IPS-NIHi7 (cell line): Measurements from ENCODE around the gene MYBPC3.
"Not testable (repeated sequence)": the region's sequence is repeated elsewhere in the genome, so short reads cannot be mapped to it uniquely, and the experiment has no call there.

Experiments
- DNase-seq: peaks from one replicate; pipeline ENCODE4 v3.0.0; 2012; ENCODE audit warnings: mixed read lengths; ENCODE audit errors: extremely low spot score

MYBPC3 gene

DNA sequence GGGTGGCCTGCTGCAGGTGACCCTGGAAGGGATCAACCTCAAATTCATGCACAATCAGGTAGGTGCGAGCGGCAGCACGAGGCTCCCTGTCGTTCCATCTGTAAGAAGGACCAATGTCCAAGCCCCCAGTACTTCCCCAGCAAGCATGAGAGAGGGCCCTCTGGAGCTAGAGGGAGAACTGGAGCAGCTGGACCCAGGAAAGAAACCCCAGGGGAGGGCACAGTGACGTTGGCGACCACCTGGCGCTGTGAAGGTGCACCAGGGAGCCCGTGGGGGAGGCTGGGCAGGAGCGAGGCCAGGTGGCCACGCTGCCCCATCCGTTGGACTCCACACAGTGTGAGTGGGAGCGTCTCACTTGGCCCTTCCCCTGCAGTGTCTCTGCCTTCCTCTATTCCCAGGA is 28.0 kb downstream of the MYBPC3 start:
- DNase-seq, result no peak

DNA sequence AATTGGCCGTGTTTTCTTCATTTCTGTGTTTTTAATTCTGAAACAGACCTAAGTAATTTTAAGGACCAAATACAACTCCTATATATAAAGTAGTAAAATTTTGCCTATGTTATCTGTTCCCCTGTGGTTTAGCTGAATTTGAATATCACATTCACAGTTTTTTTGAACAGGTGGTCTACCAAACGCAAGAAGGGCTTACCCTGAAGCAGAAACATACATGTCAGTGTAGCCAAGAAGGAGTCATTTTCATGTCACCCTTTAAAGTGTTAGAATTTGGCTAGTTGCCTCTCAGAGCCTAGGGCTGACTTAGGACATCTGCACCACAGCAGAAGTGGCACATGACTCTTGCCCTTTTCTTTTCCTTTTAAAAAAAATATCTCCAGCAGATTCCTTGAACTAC is 34.3 kb downstream of the MYBPC3 start:
- no peak for DNase-seq

DNA sequence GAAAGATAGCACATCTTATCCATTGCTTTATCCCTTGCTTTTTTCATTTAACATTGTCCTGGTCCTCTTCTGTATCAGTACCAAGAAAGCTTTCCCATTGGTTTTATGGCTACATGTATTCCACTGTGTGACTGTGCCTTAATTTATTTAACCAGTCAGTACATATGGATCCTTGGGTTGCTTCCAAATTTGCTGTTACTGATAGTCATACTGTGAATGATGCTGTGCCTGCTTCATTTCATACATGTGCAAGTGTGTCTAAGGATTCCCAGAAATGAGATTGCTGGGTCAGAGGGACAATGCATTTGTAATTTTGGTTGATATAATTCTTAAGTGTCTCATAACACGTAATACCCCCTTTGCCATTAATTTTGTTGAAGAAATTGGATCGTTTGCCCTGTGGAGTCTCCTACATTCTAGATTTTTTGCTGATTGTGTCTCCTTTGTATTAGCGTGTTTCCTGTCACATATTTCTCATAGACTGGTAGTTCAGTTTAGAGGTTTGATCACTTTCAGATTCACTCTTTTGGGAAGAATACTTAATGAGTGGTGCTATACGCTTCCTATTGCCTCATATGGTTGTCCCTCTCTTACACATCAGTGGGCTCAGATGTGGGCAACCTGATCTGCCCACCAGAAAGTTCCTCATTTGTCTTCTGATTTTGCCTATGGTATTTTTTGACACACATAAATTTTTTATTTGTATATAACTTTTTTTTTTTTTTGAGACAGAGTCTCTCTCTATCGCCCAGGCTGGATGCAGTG is 35.3 kb downstream of the MYBPC3 start:
- no peak for DNase-seq

DNA sequence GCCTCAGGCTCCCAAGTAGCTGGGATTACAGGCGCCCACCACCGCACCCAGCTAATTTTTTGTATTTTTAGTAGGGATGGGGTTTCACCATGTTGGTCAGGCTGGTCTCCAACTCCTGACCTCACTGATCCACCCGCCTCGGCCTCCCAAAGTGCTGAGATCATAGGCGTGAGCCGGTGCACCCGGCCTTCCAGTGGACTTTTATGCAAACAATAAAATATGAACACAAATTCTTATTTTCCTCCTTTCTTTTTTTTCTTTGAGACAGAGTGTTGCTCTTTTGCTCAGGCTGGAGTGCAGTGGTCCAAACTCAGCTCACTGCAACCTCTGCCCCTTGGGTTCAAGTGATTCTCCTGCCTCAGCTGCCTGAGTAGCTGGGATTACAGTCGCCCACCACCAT is 36.0 kb downstream of the MYBPC3 start:
- DNase-seq, result not testable (repeated sequence)

DNA sequence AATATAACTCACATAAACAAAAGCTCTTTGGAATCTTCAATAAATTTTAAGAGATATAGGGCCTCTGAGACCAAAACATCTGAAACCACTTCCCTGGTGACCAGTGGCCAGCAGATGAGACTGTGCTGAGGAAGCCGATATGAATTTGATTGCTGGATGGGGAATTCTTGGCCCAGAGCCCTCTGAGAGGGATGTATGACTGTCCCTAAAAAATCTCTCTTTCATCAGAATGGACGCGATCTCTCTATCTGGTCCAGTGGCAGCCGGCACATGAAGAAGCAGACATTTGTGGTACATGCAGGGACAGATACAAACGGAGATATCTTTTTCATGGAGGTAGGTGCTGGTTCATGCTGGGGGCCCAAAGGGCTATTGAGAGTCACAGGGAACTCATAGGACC is 37.5 kb downstream of the MYBPC3 start:
- no peak for DNase-seq

DNA sequence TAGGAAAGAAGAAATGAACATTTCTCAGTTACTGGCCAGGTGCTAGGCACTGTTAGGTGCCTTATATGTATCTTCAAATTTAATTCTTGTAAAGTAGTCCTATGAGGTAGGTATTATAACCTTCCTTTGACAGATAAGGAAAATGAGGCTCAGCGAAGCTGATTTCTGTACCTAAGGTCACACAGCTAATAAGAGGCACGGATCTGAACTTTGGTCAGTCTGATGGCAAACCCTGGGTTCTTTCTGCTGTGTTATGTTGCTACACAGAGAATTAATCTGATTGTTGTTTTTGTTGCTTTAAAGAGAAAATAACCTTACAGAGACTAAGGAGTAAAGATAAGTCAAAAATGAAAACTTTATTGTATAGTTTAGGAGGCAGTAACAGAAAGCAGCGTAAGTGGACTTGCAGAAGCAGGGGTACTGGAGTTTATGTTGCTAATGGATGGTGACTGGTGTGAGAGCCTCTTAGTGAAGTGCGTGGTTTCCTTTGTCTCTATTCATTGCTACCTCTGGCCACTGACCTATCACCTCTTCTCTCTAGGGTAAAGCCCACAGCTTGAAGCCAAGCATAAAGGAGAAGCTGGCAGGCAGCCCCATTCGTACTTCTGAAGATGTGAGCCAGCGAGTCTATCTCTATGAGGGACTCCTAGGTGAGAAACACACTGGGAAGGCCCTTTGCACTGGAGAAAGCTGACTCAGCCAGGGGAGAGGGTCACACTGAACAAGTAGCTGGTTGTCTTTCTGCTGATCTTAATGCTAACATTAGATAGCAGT is 44.3 kb downstream of the MYBPC3 start:
- no peak for DNase-seq

DNA sequence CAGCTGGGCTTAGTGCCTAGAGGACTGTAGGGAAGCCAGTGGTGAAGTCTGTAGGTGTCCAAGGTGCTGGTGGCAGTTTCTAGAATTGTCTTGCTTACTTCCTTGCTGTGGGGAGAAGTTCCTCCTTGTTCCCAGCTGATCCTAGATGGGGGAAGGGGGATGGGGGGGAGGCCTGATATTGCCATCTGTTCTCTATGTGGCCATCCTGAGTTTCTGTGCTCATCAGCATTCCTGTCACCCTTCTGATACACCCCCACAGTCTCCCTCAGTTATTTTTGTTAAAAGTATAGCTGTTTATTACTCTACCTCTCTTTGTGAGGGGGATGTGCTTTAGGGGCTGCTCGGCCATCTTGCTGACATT is 46.0 kb downstream of the MYBPC3 start:
- DNase-seq, result no peak

DNA sequence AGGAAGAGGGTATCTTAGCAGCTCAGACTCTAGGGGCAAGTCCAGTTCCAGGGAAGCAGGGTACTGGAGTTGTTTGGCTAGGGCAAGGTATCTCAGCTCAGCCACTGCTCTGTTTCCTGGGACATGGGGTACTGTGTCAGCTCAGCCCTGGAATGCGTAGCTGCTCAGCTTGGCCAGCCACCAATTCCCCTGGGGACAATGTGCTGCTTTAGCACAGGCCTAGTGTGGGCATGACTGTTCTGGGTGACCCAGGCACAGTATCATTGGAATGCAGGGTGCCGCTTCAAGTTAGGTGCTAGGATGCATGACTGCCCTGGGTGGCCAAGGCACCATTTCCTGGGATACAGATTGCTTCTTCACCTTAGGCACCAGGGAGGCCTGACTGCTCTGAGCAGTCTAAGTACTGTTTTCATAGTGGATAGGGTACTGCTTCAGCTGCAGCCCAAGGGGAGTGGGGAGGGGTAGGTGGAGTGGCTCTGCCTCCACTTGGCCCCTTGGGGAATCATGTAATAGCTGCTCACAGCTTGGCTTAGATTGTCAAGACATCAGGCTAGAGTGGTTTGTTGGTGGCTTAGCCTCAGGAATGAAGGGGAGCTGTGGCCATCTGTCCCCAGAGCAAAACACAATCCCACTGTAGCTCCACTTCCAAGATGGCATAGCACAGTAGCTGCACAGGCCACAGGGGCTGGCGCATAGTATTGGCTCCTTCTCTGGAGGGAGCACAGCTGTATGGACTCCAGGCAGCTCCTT is 46.6 kb downstream of the MYBPC3 start:
- DNase-seq, result no peak

DNA sequence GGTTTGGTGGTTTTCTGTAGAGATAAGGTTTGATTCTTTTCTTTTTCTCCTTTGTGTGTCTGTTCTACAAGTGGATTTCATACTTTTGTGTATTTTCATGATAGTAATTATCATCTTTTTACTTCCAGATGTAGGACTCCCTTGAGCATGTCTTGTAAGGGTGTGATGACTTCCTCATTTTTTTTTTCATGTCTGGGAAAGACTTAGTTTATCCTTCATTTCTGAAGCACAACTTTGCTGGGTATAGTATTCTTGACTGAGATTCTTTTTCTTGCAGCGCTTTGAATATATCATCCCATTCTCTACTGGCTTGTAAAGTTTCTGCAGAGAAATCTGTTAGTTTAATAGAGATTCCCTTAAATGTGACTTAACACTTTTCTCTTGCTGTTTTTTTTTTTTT is 49.6 kb downstream of the MYBPC3 start:
- no peak for DNase-seq

DNA sequence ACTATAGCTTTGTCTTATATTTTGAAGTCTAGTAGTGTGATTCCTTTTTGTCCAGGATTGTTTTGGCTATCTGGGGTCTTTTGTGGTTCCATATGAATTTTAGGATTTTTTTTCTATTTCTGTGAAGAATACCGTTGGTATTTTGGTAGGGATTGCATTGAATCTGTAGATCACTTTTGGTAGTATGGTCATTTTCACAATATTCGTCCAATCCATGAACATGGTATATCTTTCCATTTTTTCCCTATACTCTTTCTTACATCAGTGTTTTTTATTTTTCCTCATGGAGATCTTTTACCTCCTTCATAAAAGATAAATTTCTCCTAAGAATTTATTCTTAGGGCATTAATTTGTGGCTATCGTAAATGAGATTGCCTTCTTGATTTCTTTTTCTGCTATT is 53.4 kb downstream of the MYBPC3 start:
- DNase-seq, result no peak

DNA sequence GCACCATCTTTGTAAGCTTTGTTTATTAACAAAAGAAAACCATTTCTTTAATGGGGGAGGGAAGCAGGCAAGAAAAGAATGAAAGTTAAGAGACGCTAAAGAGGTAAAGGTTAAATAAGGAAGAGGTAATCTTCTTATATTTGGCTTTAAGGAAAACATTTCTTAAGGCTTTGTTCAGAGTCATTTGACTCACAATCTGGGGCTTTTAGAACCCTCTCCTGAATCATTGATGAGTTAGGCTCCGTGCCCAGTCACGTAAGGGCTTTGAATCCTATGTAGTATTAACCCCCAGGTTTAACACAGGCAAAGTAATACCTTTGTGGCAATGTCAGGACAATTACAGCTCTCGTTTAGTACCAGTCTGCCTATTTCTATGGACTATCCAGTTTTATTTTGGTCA is 56.5 kb downstream of the MYBPC3 start:
- no peak for DNase-seq

DNA sequence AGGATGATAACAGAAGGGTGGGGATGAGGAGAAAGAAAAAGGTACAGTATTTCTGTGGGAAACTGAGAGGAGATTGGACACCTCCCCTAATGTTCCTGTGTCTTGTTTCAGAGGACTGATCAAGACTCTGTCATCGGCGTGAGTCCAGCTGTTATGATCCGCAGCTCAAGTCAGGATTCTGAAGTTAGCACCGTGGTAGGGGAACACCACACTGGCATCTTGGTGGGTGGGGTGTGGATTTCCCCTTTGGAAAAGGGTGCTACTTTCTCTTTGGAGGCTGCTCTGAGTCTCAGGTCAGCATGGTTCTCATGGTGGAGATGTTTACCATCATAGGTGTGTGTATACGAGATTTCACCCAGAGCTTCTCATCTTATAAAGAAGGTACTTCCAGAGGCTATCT is 57.1 kb downstream of the MYBPC3 start:
- no peak for DNase-seq

DNA sequence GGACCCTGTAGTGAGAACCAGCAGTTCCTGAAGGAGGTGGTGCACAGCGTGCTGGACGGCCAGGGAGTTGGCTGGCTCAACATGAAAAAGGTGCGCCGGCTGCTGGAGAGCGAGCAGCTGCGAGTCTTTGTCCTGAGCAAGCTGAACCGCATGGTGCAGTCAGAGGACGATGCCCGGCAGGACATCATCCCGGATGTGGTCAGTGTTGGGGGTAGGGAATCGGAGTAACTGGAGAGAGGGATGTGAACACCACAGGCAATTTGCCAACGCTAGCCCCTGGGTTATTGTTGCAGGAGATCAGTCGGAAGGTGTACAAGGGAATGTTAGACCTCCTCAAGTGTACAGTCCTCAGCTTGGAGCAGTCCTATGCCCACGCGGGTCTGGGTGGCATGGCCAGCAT is 62.6 kb downstream of the MYBPC3 start:
- no peak for DNase-seq

DNA sequence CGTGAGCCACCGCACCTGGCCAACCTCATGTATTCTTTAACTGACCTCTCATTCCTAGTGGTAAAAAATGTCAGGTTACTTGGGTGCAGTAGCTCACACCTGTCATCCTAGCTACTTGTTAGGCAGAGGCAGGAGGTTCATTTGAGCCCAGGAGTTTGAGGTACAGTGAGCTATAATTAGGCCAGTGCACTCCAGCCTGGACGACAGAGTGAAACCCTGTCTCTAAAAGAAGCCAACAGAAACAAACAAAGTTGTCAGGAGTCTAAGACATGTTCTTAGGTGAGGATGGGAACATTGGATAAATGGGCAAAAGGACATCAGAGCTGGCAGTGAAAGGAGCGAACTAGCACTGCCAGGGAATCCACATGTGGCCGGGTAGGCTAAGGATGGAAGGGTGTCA is 64.4 kb downstream of the MYBPC3 start:
- DNase-seq, result no peak

DNA sequence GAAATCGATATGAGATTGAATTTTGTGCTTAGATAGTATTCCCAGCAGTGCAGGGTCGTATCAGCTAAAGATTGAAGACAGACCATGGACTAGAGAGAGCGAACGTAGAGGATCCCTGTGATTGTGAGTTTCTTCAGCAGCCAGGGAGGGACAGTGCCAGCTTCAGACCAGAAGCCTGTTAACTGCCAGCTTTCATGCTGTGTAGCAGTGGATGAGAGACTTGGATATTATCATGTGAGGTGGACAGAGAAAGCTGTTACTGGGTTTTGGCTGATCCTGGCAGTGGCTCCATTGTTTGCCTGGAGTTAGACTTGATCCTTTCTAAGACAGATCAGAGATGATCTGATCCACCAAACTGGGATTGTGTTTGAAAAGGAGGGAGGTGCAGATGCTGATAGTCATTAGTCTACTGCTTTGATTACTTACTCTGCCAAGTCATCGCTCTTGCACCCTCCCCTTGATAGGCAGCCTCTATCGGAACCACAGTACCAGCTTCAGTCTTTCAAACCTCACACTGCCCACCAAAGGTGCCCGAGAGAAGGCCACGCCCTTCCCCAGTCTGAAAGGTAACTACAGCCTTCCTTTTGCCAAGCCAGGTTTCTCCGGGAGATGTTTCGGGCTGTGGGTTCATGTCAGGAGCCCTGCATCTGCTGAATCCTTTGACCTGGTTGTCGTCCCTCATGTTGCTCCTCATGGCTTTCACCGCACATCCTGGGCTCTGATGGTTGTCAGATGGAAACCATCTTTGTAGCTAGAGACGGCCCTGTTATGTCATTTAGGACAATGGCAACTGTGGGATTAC is 66.3 kb downstream of the MYBPC3 start:
- no peak for DNase-seq

DNA sequence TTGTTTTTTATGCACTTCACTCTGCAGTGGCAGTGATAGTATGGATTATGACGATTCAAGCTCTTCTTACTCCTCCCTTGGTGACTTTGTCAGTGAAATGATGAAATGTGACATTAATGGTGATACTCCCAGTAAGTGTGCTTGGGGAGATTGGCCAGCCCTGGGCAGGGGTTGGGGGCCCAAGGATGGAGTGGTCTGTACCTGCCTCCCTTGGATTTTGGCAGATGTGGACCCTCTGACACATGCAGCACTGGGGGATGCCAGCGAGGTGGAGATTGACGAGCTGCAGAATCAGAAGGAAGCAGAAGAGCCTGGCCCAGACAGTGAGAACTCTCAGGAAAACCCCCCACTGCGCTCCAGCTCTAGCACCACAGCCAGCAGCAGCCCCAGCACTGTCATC is 68.4 kb downstream of the MYBPC3 start:
- DNase-seq, result no peak

DNA sequence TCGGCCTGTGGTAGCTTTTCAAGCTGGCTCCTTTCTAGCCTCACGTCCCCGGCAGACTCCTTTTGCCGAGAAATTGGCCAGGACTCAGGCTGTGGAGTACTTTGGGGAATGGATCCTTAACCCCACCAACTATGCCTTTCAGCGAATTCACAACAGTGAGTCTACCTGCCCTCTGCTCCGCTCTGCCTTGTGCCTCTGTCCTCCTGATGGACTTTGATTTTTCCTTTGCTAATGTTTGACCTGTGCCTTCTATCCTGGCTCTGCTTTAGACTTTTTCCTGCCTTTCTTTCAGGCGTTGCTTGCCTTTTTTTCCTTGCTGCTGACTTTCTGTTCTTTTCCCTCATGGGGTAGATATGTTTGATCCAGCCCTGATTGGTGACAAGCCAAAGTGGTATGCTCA is 70.0 kb downstream of the MYBPC3 start:
- no peak for DNase-seq
